Astrocyte (in vitro differentiated cells and primary cell): ENCODE measurements around the gene ARHGEF3.

Experiments
- CTCF ChIP-seq: IDR thresholded peaks from 2 replicates; pipeline ENCODE4 v1.5.1; 2011; ENCODE audit warnings: low read depth, mild to moderate bottlenecking, inconsistent platforms, low read length, moderate library complexity; ENCODE audit not compliant: insufficient read depth
- EZH2 ChIP-seq: IDR thresholded peaks from 2 replicates; pipeline ENCODE4 v1.6.1; 2012; ENCODE audit warnings: mild to moderate bottlenecking, low read length, inconsistent platforms; ENCODE audit not compliant: insufficient read depth

GRCh38 chr3:56844536-56844935, 42.8 kb upstream of the ARHGEF3 start:
- no peak for TF ChIP-seq EZH2
- TF ChIP-seq CTCF: no peak
